ENCODE results near the gene MAPK8. TPM values are rescaled to one million over a fixed set of nuclear protein-coding genes. Genes with fewer than 3 reads are reported as not detected.
A peak's percentile ranks its signal among the peaks of the same experiment; 100 is the strongest.

Gene MAPK8
- total and polyA plus RNA-seq, 4 experiments from 2014 or later, result 13.3 to 49.9 (median 35.0) TPM

GRCh38 chr10:48361176-48361575 lies 54.7 kb downstream of the MAPK8 start:
- no peaks in the 10 kb centered on the region for H3K27me3 Mint-ChIP-seq
- peak overlapping the region in 1 of 7 donors; percentile 59 for H3K27ac Mint-ChIP-seq
- Histone ChIP-seq H3K27ac (ENCODE audit: low read depth, low read length) (no peak overlapping the region), H3K36me3 (ENCODE audit: insufficient read depth, low read length) (no peaks in the 10 kb centered on the region), H3K27me3 (ENCODE audit: insufficient read depth, low read length) (no peaks in the 10 kb centered on the region), H3K9me3 (ENCODE audit: control insufficient read depth in 1 of 2, low read length in 2 of 2) (no peaks in the 10 kb centered on the region), H3K4me3 (ENCODE audit: low read length in 2 of 2) (no peak overlapping the region), H3K4me1 (ENCODE audit: insufficient read depth, low read length) (peaks cover 5% of the 10 kb centered on the region)
- H3K4me1 Mint-ChIP-seq, result peaks cover 24 to 43% (median 29%) of the 10 kb centered on the region in 4 donors
- POLR2A ChIA-PET (ENCODE audit: partially characterized antibody), result no interaction called here
- peaks cover 2 to 4% of the 10 kb centered on the region in 2 donors for H3K36me3 Mint-ChIP-seq
- intact Hi-C loops (cut with micrococcal nuclease), result loop anchor here (10.0 kb wide), 1 partner anchor 1154 kb away; no protein-coding TSS in a partner anchor
- CTCF ChIA-PET (ENCODE audit: partially characterized antibody), result interaction anchor here (1.2 to 1.8 kb wide), 3 partner anchors 29 to 297 kb away, joined by 4 to 11 read pairs (median 5); no protein-coding TSS in a partner anchor
- peaks cover 0 to 7% (median 3%) of the 10 kb centered on the region in 8 donors for H3K9me3 Mint-ChIP-seq
- DNase-seq, result no peak
- H3K4me3 Mint-ChIP-seq, result no peak overlapping the region

- CTCF ChIA-PET (ENCODE audit: partially characterized antibody), result interaction anchor here (1.0 to 2.2 kb wide), 7 partner anchors 10 to 295 kb away, joined by 3 to 31 read pairs (median 5); no protein-coding TSS in a partner anchor
- Histone ChIP-seq H3K9me3 (ENCODE audit: control insufficient read depth in 1 of 2, low read length in 2 of 2) (no peaks in the 10 kb centered on the region), H3K27me3 (ENCODE audit: insufficient read depth, low read length) (no peaks in the 10 kb centered on the region), H3K36me3 (ENCODE audit: insufficient read depth, low read length) (no peaks in the 10 kb centered on the region), H3K4me1 (ENCODE audit: insufficient read depth, low read length) (peaks cover 5% of the 10 kb centered on the region), H3K4me3 (ENCODE audit: low read length in 2 of 2) (no peak overlapping the region), H3K27ac (ENCODE audit: low read depth, low read length) (no peak overlapping the region)
- POLR2A ChIA-PET (ENCODE audit: partially characterized antibody), result interaction anchor here (1.1 kb wide), 1 partner anchor 18 kb away, joined by 4 read pairs; no protein-coding TSS in a partner anchor
- DNase-seq, result peak in 4 of 5 donors; percentile 20 to 34 (median 25)
- intact Hi-C loops (cut with micrococcal nuclease), result loop anchor here (1.0 to 10.0 kb wide), 3 partner anchors 143 to 1151 kb away; no protein-coding TSS in a partner anchor
- H3K36me3 Mint-ChIP-seq, result no peaks in the 10 kb centered on the region
- no peaks in the 10 kb centered on the region for H3K9me3 Mint-ChIP-seq
- H3K27me3 Mint-ChIP-seq, result no peaks in the 10 kb centered on the region
- no peak overlapping the region for H3K27ac Mint-ChIP-seq
- no peak overlapping the region for H3K4me3 Mint-ChIP-seq
- peaks cover 14 to 26% (median 20%) of the 10 kb centered on the region in 4 donors for H3K4me1 Mint-ChIP-seq
Observed at GRCh38 chr10:48363617-48364355, 57.3 kb downstream of the MAPK8 start.

GRCh38 chr10:48364659-48365405 lies 58.4 kb downstream of the MAPK8 start:
- Mint-ChIP-seq H3K27me3 (no peaks in the 10 kb centered on the region), H3K36me3 (no peaks in the 10 kb centered on the region), H3K27ac (no peak overlapping the region), H3K4me3 (no peak overlapping the region), H3K4me1 (peaks cover 14 to 22% (median 18%) of the 10 kb centered on the region in 4 donors), H3K9me3 (no peaks in the 10 kb centered on the region)
- CTCF ChIA-PET (ENCODE audit: partially characterized antibody), result interaction anchor here (0.9 to 2.2 kb wide), 4 partner anchors 11 to 292 kb away, joined by 4 to 31 read pairs (median 6); no protein-coding TSS in a partner anchor
- intact Hi-C loops (cut with micrococcal nuclease), result loop anchor here (10.0 kb wide), 1 partner anchor 1150 kb away; no protein-coding TSS in a partner anchor
- peaks cover 5% of the 10 kb centered on the region for H3K4me1 ChIP-seq (ENCODE audit: insufficient read depth, low read length)
- H3K27ac ChIP-seq (ENCODE audit: low read depth, low read length), result no peak overlapping the region
- DNase-seq, result no peak
- POLR2A ChIA-PET (ENCODE audit: partially characterized antibody), result interaction anchor here (1.1 kb wide), 1 partner anchor 19 kb away, joined by 4 read pairs; no protein-coding TSS in a partner anchor
- H3K27me3 ChIP-seq (ENCODE audit: insufficient read depth, low read length), result no peaks in the 10 kb centered on the region
- no peaks in the 10 kb centered on the region for H3K9me3 ChIP-seq (ENCODE audit: control insufficient read depth in 1 of 2, low read length in 2 of 2)
- no peaks in the 10 kb centered on the region for H3K36me3 ChIP-seq (ENCODE audit: insufficient read depth, low read length)
- no peak overlapping the region for H3K4me3 ChIP-seq (ENCODE audit: low read length in 2 of 2)

- Histone ChIP-seq H3K36me3 (ENCODE audit: insufficient read depth, low read length) (no peaks in the 10 kb centered on the region), H3K4me3 (ENCODE audit: low read length in 2 of 2) (no peak overlapping the region), H3K27ac (ENCODE audit: low read depth, low read length) (no peak overlapping the region), H3K27me3 (ENCODE audit: insufficient read depth, low read length) (no peaks in the 10 kb centered on the region), H3K4me1 (ENCODE audit: insufficient read depth, low read length) (peaks cover 5% of the 10 kb centered on the region), H3K9me3 (ENCODE audit: control insufficient read depth in 1 of 2, low read length in 2 of 2) (no peaks in the 10 kb centered on the region)
- DNase-seq, result no peak
- intact Hi-C loops (cut with micrococcal nuclease), result loop anchor here (10.0 kb wide), 1 partner anchor 1149 kb away; no protein-coding TSS in a partner anchor
- peaks cover 12 to 19% (median 14%) of the 10 kb centered on the region in 4 donors for H3K4me1 Mint-ChIP-seq
- POLR2A ChIA-PET (ENCODE audit: partially characterized antibody), result no interaction called here
- H3K36me3 Mint-ChIP-seq, result no peaks in the 10 kb centered on the region
- CTCF ChIA-PET (ENCODE audit: partially characterized antibody), result interaction anchor here (1.5 to 2.1 kb wide), 2 partner anchors 290 to 292 kb away, joined by 4 to 12 read pairs; no protein-coding TSS in a partner anchor
- H3K27ac Mint-ChIP-seq, result no peak overlapping the region
- H3K27me3 Mint-ChIP-seq, result no peaks in the 10 kb centered on the region
- no peaks in the 10 kb centered on the region for H3K9me3 Mint-ChIP-seq
- H3K4me3 Mint-ChIP-seq, result no peak overlapping the region
Observed at GRCh38 chr10:48365668-48366067, 59.2 kb downstream of the MAPK8 start.

- ChIA-PET CTCF (ENCODE audit: partially characterized antibody) (interaction anchor here (0.6 to 2.1 kb wide), 5 partner anchors 36 to 1153 kb away, joined by 3 to 12 read pairs (median 3); no protein-coding TSS in a partner anchor), POLR2A (ENCODE audit: partially characterized antibody) (no interaction called here)
- DNase-seq, result no peak
Observed at GRCh38 chr10:48366261-48366660, 59.8 kb downstream of the MAPK8 start.

GRCh38 chr10:48369501-48369900 lies 63.0 kb downstream of the MAPK8 start:
- intact Hi-C loops (cut with micrococcal nuclease), result loop anchor here (10.0 kb wide), 1 partner anchor 1145 kb away; no protein-coding TSS in a partner anchor
- POLR2A ChIA-PET (ENCODE audit: partially characterized antibody), result no interaction called here
- Mint-ChIP-seq H3K9me3 (peaks cover 0 to 10% (median 4%) of the 10 kb centered on the region in 8 donors), H3K36me3 (peaks cover 0 to 5% of the 10 kb centered on the region in 2 donors), H3K27ac (no peak overlapping the region), H3K4me1 (peaks cover 0 to 9% (median 6%) of the 10 kb centered on the region in 4 donors), H3K4me3 (no peak overlapping the region), H3K27me3 (no peaks in the 10 kb centered on the region)
- no peaks in the 10 kb centered on the region for H3K27me3 ChIP-seq (ENCODE audit: insufficient read depth, low read length)
- CTCF ChIA-PET (ENCODE audit: partially characterized antibody), result no interaction called here
- H3K4me3 ChIP-seq (ENCODE audit: low read length in 2 of 2), result no peak overlapping the region
- H3K27ac ChIP-seq (ENCODE audit: low read depth, low read length), result no peak overlapping the region
- no peak for DNase-seq
- H3K36me3 ChIP-seq (ENCODE audit: insufficient read depth, low read length), result no peaks in the 10 kb centered on the region
- no peaks in the 10 kb centered on the region for H3K9me3 ChIP-seq (ENCODE audit: control insufficient read depth in 1 of 2, low read length in 2 of 2)
- no peaks in the 10 kb centered on the region for H3K4me1 ChIP-seq (ENCODE audit: insufficient read depth, low read length)

More at GRCh38 chr10:48366261-48366660, 59.8 kb downstream of the MAPK8 start:
- no peak overlapping the region for H3K4me3 ChIP-seq (ENCODE audit: low read length in 2 of 2)
- H3K4me1 ChIP-seq (ENCODE audit: insufficient read depth, low read length), result peaks cover 5% of the 10 kb centered on the region
- Mint-ChIP-seq H3K4me1 (peaks cover 11 to 18% (median 13%) of the 10 kb centered on the region in 4 donors), H3K4me3 (no peak overlapping the region), H3K27me3 (no peaks in the 10 kb centered on the region), H3K36me3 (no peaks in the 10 kb centered on the region), H3K9me3 (no peaks in the 10 kb centered on the region), H3K27ac (no peak overlapping the region)
- H3K9me3 ChIP-seq (ENCODE audit: control insufficient read depth in 1 of 2, low read length in 2 of 2), result no peaks in the 10 kb centered on the region
- H3K36me3 ChIP-seq (ENCODE audit: insufficient read depth, low read length), result no peaks in the 10 kb centered on the region
- intact Hi-C loops (cut with micrococcal nuclease), result loop anchor here (10.0 kb wide), 1 partner anchor 1149 kb away; no protein-coding TSS in a partner anchor
- H3K27me3 ChIP-seq (ENCODE audit: insufficient read depth, low read length), result no peaks in the 10 kb centered on the region
- no peak overlapping the region for H3K27ac ChIP-seq (ENCODE audit: low read depth, low read length)

Measured in CD4-positive, alpha-beta memory T cell (primary cell).